Uterus (tissue), 4 donors: ENCODE measurements around the gene SLC30A7. TPM values are rescaled to one million over a fixed set of nuclear protein-coding genes. Genes with fewer than 3 reads are reported as not detected.
A peak's percentile ranks its signal among the peaks of the same experiment; 100 is the strongest.

ENCODE experiments used
- DNase-seq, 2 donors: peaks; one replicate each; pipeline ENCODE4 v3.0.0-alpha.2; 2019 to 2020
- H3K27ac ChIP-seq, 2 donors: fragments of 200-600 bp; sonication (generic); 1 replicate in 1 of 2; 2 replicates in 1 of 2; pipeline ENCODE4 v1.5.1; 2016 to 2018
- H3K27me3 ChIP-seq, 2 donors: fragments of 200-600 bp; sonication (generic); one replicate each; pipeline ENCODE4 v1.5.1; 2018 to 2019; ENCODE audit warnings: control low read depth in 1 of 2
- H3K36me3 ChIP-seq, 2 donors: fragments of 200-600 bp; sonication (generic); one replicate each; pipeline ENCODE4 v1.5.1; 2019; ENCODE audit warnings: control low read depth in 1 of 2
- H3K4me1 ChIP-seq, 2 donors: fragments of 200-600 bp; sonication (generic); one replicate each; pipeline ENCODE4 v1.5.1; 2018 to 2019; ENCODE audit warnings: control low read depth in 1 of 2
- H3K4me3 ChIP-seq, 2 donors: fragments of 200-600 bp; sonication (generic); 1 replicate in 1 of 2; 2 replicates in 1 of 2; pipeline ENCODE4 v1.5.1; 2018 to 2019; ENCODE audit warnings: mild to moderate bottlenecking in 1 of 2
- H3K9me3 ChIP-seq, 2 donors: fragments of 200-600 bp; sonication (generic); one replicate each; pipeline ENCODE4 v1.5.1; 2019; ENCODE audit warnings: control low read depth in 1 of 2
- POLR2A ChIP-seq, 2 donors: fragments of 450-650 bp; IDR thresholded peaks; one replicate each; pipeline ENCODE4 v1.6.1; 2016; ENCODE audit warnings: antibody characterized with exemption in 2 of 2, mild to moderate bottlenecking in 1 of 2, moderate library complexity in 1 of 2
- intact Hi-C: fragments of 100-400 bp; cut with DNase I; formaldehyde crosslinking; loops from one replicate; pipeline ENCODE4 v1.15.1; 2023; ENCODE audit warnings: low total_unique reads
- total RNA-seq, 4 donors: library from RNA; depleted of rRNA in 3 of 4; stranded (reverse); fragments of >200 nt in 3 of 4; gene quantifications; one replicate each; pipeline versions ENCODE4 v1.1.0 to v1.2.4, GENCODE V29; 2014 to 2023
- TF ChIP-seq, protein P1 (sequence below), 4 experiments: fragments of 200-600 bp in 2 of 4; fragments of 450-650 bp in 2 of 4; sonication (generic) in 2 of 4; IDR thresholded peaks; one replicate each; pipeline ENCODE4 v1.5.1; 2016 to 2019; ENCODE audit warnings: antibody characterized with exemption in 4 of 4, mild to moderate bottlenecking in 2 of 4, moderate library complexity in 1 of 4
- donor health status: DM: yes; HTN: yes; CAD: no.

The SLC30A7 gene
- total RNA-seq, 4 donors from 2014 or later: 15.1 to 53.0 (median 22.8) TPM

DNA sequence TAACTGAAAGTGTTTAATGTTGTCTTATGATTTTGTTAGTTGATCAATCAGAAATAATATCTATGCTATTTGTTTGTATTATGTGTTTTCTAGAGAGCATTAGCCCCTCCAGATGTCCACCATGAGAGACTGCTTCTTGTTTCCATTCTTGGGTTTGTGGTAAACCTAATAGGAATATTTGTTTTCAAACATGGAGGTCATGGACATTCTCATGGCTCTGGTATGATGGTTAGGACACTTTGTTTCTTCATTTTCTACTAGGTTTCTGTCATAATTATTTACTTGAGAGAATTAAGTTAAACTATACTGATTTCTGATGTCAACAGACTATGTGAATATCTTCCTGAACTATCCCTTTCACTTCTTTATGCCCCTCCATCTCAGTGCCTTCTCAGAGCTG, 16.1 kb downstream of the SLC30A7 start:
- Histone ChIP-seq H3K4me1 (no peaks in the 10 kb centered on the region), H3K27ac (no peak overlapping the region), H3K4me3 (no peak overlapping the region), H3K9me3 (no peaks in the 10 kb centered on the region), H3K36me3 (no peaks in the 10 kb centered on the region), H3K27me3 (no peaks in the 10 kb centered on the region)
- DNase-seq: no peak
- TF ChIP-seq, protein P1, sequence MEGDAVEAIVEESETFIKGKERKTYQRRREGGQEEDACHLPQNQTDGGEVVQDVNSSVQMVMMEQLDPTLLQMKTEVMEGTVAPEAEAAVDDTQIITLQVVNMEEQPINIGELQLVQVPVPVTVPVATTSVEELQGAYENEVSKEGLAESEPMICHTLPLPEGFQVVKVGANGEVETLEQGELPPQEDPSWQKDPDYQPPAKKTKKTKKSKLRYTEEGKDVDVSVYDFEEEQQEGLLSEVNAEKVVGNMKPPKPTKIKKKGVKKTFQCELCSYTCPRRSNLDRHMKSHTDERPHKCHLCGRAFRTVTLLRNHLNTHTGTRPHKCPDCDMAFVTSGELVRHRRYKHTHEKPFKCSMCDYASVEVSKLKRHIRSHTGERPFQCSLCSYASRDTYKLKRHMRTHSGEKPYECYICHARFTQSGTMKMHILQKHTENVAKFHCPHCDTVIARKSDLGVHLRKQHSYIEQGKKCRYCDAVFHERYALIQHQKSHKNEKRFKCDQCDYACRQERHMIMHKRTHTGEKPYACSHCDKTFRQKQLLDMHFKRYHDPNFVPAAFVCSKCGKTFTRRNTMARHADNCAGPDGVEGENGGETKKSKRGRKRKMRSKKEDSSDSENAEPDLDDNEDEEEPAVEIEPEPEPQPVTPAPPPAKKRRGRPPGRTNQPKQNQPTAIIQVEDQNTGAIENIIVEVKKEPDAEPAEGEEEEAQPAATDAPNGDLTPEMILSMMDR (IDR thresholded peaks at IDR 0.05): no peak
- TF ChIP-seq POLR2A (IDR thresholded peaks at IDR 0.05): no peak
- intact Hi-C loops: no loop called here

DNA sequence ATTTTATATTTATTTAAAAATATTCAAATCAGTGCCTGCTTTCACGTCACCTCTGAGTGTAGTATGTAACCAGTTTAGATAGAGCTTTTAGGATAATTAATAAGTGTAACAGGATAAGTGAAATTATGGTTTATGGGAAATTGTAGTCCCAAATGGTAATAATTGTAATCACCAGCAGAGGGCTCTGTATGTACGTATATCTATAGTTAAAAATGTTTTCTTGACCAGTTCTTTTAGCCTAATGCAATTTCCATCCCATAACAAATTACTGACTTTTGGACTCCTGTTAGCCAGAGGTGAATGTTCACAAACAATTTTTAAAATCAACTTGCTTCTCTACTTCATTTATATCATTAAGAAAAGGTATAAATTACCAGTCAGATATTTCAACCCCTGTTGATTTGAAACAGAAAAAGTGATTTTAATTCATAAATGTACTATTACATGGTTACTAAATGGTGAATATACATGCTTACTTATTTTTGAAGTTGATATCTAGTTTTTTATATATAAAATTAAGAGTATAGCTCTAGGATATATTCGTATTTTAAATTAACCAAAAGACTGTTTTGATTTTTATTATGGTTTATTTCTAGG, 25.3 kb downstream of the SLC30A7 start:
- intact Hi-C loops: no loop called here
- Histone ChIP-seq H3K4me3 (no peak overlapping the region), H3K4me1 (no peaks in the 10 kb centered on the region), H3K36me3 (no peaks in the 10 kb centered on the region), H3K27ac (no peak overlapping the region), H3K27me3 (no peaks in the 10 kb centered on the region), H3K9me3 (no peaks in the 10 kb centered on the region)
- no peak for DNase-seq
- TF ChIP-seq, protein P1 (IDR thresholded peaks at IDR 0.05): peak; percentile 59 to 68 (median 66)
- no peak for TF ChIP-seq POLR2A (IDR thresholded peaks at IDR 0.05)

DNA sequence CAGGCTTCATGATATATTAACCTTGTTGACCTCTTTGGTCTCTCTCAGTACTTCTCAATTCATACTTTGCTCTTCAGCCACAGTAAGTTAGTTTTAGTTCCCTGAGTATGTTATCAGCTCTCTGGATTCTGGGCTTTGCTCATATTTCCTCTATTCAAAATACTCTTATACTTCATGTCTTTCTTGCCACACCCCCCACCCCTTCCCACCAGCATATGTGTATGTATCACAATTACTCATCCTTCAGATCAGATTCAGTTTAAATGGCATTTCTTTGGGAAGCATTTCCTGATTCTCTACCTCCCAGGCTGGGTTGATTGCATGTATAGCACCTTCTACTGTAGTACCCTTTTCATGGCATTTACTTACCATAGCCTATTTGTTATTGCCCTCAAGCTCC, 28.3 kb downstream of the SLC30A7 start:
- no peak for DNase-seq
- no peaks in the 10 kb centered on the region for H3K36me3 ChIP-seq
- H3K27ac ChIP-seq: no peak overlapping the region
- no peaks in the 10 kb centered on the region for H3K27me3 ChIP-seq
- no peaks in the 10 kb centered on the region for H3K9me3 ChIP-seq
- no peaks in the 10 kb centered on the region for H3K4me1 ChIP-seq
- intact Hi-C loops: no loop called here
- no peak for TF ChIP-seq POLR2A (IDR thresholded peaks at IDR 0.05)
- TF ChIP-seq, protein P1 (IDR thresholded peaks at IDR 0.05): no peak
- no peak overlapping the region for H3K4me3 ChIP-seq

DNA sequence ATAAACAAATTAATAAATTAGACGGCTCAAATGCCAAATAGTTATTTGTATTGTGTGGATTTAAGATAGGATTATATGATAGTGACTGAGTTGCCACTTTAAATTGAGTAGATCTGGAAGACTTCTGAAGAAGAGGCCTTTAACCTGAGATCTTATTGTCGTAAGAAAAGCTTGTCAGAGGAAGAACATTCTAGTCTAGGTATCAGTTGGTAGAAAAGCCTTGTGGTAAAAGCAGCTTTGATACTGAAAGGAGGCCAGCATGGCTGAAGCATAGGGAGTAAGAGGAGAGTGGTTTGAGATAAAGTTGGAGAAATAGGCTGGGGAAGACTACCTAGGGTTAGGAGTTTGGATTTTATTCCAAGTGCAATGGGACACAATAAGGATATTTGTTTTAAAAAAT, 29.1 kb downstream of the SLC30A7 start:
- no peak for DNase-seq
- no peaks in the 10 kb centered on the region for H3K9me3 ChIP-seq
- H3K36me3 ChIP-seq: no peaks in the 10 kb centered on the region
- no peak overlapping the region for H3K27ac ChIP-seq
- intact Hi-C loops: no loop called here
- no peaks in the 10 kb centered on the region for H3K4me1 ChIP-seq
- no peaks in the 10 kb centered on the region for H3K27me3 ChIP-seq
- no peak for TF ChIP-seq POLR2A (IDR thresholded peaks at IDR 0.05)
- no peak overlapping the region for H3K4me3 ChIP-seq

DNA sequence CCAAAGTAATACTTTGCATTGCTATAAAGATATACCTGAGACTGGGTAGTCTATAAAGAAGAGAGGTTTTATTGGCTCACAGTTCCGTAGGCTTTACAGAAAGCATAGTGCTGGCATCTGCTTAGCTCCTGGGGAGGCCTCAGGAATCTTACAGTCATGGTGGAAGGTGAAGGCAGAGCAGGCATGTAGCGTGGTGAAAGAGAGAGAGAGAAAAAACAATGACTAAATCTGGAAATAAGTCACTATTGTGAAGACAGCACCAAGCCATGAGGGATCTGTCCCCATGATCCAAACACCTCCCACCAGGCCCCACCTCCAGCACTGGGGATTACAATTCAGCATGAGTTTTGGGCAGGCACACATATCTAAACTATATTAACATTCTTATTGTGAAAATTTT, 30.4 kb downstream of the SLC30A7 start:
- no peaks in the 10 kb centered on the region for H3K36me3 ChIP-seq
- no peaks in the 10 kb centered on the region for H3K9me3 ChIP-seq
- DNase-seq: no peak
- no peaks in the 10 kb centered on the region for H3K27me3 ChIP-seq
- H3K4me1 ChIP-seq: no peaks in the 10 kb centered on the region
- intact Hi-C loops: no loop called here
- no peak overlapping the region for H3K27ac ChIP-seq
- TF ChIP-seq, protein P1 (IDR thresholded peaks at IDR 0.05): no peak
- no peak for TF ChIP-seq POLR2A (IDR thresholded peaks at IDR 0.05)
- H3K4me3 ChIP-seq: no peak overlapping the region

DNA sequence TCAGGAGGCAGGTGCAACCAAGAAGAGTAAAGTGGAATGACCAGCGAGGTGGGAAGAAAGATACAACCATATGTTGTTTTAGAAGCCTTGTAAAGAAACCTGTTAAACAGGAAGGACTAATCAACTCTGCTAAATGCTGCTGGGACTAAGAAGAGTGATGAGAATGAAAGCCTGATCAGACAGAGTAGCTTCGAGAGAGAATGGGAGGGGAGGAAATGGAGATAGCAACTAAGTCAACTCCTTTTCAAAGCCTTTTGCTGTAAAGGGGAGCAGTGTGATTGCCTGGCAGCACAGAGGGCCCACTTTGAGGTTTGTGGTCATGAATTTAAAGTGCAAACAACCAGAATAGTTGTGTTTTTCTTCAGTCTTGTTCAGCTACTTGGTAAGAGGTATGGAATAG, 31.4 kb downstream of the SLC30A7 start:
- no peaks in the 10 kb centered on the region for H3K27me3 ChIP-seq
- intact Hi-C loops: no loop called here
- H3K4me1 ChIP-seq: no peaks in the 10 kb centered on the region
- no peaks in the 10 kb centered on the region for H3K9me3 ChIP-seq
- TF ChIP-seq, protein P1 (IDR thresholded peaks at IDR 0.05): no peak
- no peak for TF ChIP-seq POLR2A (IDR thresholded peaks at IDR 0.05)
- no peak overlapping the region for H3K27ac ChIP-seq
- no peaks in the 10 kb centered on the region for H3K36me3 ChIP-seq
- H3K4me3 ChIP-seq: no peak overlapping the region
- no peak for DNase-seq
